GM21381 (cell line): ENCODE data around the gene SLIT3.
A peak's percentile ranks its signal among the peaks of the same experiment; 100 is the strongest.

Experiments used
- ATAC-seq: cut with Tn5 transposase; IDR thresholded peaks from one replicate; pipeline ENCODE4 v1.9.1; 2021; ENCODE audit warnings: mild to moderate bottlenecking, moderate library complexity; ENCODE audit not compliant: unreplicated experiment

The SLIT3 gene

GRCh38 chr5:168879331-168879730 is 421.6 kb downstream of the SLIT3 start:
- ATAC-seq: peak; percentile 28

DNA sequence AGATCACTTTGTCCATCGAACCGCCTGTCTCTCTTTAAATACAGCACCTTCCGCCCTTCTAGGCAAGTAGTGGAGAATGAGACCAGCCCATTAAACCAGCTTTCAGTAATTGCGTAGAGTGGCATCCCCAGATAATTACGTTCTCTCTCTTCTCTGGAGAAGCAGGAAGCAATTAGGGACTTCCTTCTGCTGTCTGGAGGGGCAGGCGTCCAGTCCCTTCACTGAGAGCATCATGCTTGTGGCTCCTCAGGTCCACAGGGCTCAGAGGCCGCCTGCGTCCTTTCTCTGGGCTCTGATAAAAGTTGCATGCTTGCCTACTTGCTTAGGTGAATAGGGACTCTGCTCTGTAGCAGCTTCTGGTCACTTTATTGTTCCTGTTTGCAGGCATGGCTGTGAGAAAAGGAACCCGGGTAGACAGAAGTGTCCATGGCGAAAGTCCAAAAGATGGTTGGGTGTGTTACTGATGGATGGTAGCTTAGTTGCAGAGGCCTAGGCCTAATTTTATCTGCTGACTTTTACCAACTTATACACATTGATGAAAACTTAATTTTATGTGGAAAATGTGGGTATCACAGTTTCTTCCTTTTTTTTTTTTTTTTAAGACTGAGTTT is 422.7 kb downstream of the SLIT3 start:
- ATAC-seq: no peak

DNA sequence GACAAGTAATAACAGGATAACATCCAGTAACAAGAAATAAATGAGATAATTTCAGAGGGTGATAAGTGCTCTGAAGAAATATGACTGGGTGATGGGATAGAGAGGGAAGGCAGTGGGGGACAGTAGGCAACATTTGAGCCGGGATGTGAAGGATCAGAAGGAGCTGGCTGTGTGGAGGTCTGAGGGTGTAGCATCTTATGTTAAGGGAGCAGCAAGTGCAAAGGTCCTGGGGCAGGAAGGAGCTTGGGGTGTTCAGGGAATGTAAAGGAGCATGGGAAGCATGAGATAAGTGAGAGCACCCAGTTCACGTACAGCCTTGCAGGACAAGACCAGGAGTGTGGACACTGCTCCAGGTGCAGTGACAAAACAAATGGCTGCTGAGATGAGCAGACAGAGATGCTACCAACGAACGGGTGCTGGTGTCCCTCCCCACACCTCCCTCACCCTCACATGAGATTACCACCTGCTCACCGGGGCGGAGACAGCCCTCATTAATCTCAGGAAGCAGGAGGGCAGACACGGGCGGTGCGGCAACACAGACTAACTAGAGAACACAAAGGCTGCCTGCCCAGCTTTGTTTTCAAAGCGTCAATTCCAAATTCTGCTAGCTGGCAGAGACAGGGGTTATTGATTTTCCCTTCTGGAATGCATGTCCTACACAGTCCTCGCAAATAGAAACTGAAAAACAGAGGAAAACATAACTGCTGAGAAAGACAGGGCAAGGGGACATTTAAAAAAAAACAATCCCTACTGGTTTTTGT is 423.6 kb downstream of the SLIT3 start:
- ATAC-seq: no peak

DNA sequence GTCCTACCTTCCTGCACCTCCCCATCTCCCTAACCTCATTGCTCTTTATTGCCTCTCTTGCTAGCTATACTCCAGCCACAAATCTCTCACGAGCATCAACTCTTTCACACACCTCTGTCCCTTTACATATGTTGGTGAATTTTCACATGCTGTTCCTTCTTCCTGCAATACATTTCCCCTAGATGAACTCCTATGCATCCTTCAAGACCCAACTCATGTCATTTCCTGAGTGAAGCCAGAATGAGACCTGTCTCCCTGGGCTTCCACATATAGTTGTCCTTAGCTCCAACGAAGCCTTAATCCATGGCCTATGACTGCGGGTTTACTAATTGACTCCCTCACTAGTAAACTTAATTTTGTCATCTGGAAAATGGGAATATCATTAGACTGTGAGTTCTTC is 424.5 kb downstream of the SLIT3 start:
- no peak for ATAC-seq

DNA sequence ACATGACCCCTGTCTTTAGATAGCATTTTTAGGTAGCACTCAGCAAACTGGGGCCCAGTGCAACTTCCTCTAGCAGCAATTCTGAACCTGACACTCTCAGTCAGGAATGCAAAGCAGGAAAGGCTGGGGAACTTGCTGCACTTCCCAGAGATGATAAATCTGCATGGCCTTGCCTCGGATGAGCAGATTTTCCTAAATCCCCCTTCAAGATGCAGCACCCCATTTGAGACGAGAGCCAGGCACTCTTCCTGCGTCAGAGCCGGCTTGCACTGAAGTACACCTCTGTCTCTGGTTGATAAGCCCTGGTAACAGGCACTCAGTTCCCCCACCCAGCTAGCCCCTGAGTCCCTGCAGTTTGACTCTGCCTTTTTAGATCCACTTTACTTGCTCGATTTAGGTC is 425.1 kb downstream of the SLIT3 start:
- no peak for ATAC-seq

DNA sequence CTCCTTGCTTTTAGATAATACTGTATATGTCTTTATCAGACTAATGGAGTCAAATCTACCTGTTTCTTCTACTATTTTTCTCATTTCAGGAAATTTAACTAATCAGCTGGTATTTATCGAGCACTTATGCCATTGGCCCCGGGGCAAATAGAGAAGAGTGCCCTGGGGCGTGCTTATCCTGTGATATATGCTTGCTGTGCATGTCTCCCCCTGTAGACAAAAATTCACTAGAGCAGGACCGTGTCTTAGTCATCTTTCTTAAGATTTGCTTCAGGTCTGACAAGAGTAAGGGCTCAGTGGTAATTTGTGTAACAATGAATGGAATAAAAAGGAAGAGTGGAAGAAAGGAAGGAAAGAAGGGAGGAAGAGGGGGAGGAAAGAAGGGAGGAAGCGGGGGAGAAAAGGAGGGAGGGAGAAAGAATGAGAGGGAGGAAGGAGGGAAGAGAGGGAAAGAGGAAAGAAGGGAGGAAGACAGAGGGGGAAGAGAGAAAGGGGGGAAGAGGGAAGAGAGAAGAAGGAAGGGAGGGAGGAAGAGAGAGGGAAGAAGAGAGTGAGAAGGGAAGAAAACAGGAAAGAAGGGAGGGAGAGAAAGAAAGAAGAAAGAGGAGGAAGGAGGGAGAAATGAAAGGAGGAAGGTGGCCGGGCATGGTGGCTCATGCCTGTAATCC is 426.1 kb downstream of the SLIT3 start:
- no peak for ATAC-seq

GRCh38 chr5:168872246-168872645 is 428.7 kb downstream of the SLIT3 start:
- ATAC-seq: no peak

DNA sequence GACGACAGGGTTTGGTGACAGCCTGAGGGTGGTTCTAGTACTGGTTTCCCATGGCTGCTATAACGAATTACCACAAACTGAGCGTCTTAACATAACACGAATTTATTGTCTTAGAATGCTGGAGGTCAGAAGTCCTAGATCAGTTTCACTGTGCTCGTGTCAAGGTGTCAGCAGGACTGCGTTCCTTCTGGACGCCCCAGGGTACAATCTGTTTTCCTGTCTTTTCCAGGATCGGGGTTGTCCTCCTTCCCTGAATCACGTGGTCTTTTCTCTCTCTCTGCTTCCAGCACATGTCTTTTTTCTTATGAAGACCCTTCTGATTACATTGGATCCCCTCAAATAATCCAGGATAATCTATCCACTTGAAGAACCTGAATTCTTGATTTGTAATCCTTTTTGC is 430.0 kb downstream of the SLIT3 start:
- ATAC-seq: no peak

- no peak for ATAC-seq
Measured at GRCh38 chr5:168869615-168870227, 431.2 kb downstream of the SLIT3 start.

DNA sequence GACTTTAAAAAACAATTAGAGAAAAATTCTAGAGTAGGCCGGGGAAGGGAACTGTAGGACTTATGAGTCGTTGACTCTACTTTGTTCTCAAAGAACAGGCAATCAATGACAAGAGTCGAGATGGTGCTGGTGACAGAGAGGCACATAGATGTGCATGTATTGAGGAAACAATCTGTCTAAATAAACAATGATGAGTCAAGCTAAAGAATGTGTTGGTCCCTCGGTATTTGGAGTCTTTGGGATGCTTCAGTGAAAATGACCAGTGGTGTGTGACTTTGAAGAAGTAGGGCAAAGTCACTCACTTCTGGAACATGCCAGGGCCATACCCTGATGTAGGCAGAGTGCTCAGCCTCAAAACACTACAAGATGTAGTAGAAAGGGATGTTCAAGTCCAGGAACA is 433.7 kb downstream of the SLIT3 start:
- ATAC-seq: no peak

DNA sequence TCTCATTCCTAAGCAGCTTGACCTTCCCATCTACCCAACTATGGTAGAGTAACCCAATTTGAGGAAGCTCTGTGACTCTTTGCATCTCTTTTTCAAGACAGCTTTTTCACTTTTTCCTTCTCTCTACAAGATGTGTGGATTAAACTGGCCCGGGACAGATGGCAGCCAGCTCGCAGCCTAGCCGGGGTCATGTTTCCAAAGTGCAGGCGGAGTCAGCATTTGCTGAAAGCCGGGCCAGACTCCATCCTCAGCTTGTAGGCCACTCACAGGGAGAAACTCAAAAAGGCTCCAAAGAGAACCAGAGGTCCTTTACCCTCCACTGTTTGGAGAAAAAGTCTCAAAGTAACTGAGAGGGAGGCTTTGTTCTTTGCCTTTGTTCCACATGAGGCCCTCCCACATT is 435.0 kb downstream of the SLIT3 start:
- no peak for ATAC-seq

DNA sequence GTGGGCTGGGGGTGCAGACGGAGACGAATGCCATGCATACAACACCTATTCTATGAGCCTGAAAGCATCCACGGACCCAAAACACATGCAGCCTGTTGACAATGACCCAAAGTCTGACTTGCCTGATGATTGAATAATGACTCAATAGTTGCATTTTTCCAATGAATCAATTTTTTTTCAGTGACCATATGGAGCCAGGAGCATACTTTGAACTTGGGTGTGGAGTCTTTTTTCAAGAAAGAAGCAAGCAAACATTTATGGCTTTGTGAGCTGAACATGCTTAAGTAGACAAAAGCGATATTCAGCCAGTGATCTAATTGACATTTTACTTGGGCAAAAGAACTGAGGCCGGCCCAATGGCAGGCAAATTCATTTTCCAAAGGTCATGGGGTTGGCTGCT is 437.9 kb downstream of the SLIT3 start:
- ATAC-seq: no peak

- no peak for ATAC-seq
Measured at GRCh38 chr5:168860503-168860902, 440.4 kb downstream of the SLIT3 start.

- no peak for ATAC-seq
Measured at GRCh38 chr5:168860081-168860480, 440.9 kb downstream of the SLIT3 start.

DNA sequence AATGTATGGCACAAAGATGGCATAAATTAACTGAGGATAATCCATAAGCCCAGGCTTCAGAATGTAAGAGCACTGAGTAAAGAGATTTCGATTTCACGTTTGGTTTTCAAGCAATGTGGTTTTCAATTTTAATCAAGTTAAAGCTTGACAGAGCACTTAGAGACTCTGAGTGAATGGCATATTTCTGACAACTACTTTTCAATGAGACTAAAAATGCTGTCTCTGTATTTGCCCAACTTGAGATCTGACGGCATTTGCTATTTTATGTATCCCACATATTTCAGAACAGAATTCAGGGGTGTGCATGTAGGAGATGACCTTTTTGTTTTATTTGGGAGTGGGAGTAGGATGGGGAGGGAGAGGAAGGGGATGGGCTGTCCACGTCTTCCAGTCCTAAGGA is 441.5 kb downstream of the SLIT3 start:
- ATAC-seq: no peak

GRCh38 chr5:168858994-168859393 is 441.9 kb downstream of the SLIT3 start:
- no peak for ATAC-seq

GRCh38 chr5:168858371-168858770 is 442.6 kb downstream of the SLIT3 start:
- no peak for ATAC-seq

GRCh38 chr5:168853972-168854371 is 447.0 kb downstream of the SLIT3 start:
- ATAC-seq: no peak

- no peak for ATAC-seq
Measured at GRCh38 chr5:168852329-168852728, 448.6 kb downstream of the SLIT3 start.

GRCh38 chr5:168851902-168852321 is 449.0 kb downstream of the SLIT3 start:
- peak; percentile 75 for ATAC-seq

DNA sequence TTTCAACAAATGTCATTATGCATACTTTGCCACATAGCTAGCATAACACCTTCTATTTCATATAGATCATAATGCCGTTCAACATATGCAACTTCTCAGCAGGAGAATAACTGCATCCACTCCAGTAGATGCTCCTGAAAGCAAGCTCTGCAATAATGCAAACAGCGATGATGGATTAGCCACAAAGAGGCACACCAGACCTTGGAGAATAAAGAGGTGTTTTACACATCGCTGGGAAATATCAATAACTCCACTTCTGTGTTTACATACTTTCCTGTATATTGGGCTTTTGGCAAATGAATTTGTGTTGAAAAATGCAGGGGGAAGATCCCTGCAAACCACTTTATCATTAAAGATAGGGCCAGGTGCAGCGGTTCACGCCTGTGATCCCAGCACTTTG is 450.3 kb downstream of the SLIT3 start:
- no peak for ATAC-seq

- ATAC-seq: no peak
Measured at GRCh38 chr5:168848569-168848968, 452.4 kb downstream of the SLIT3 start.
